Fibroblast of lung (primary cell): ENCODE data around the gene GLG1. TPM values are rescaled to one million over a fixed set of nuclear protein-coding genes. Genes with fewer than 3 reads are reported as not detected.

Source experiments
- DNase-seq, 2 donors: peaks; one replicate each; pipeline versions ENCODE4 v3.0.0 to v3.0.0-alpha.2; 2010; ENCODE audit warnings: low read depth in 2 of 2
- H2AFZ ChIP-seq: 2 replicates; pipeline ENCODE4 v1.5.1; 2012; ENCODE audit warnings: low read length, control low read depth, inconsistent platforms
- H3K27ac ChIP-seq: 2 replicates; pipeline ENCODE4 v1.5.1; 2011; ENCODE audit warnings: low read length, control low read depth; ENCODE audit not compliant: insufficient read depth
- H3K27me3 ChIP-seq: 2 replicates; pipeline ENCODE4 v1.5.1; 2011; ENCODE audit warnings: mild to moderate bottlenecking, low read length; ENCODE audit not compliant: control insufficient read depth, insufficient read depth
- H3K36me3 ChIP-seq: 2 replicates; pipeline ENCODE4 v1.5.1; 2011; ENCODE audit warnings: low read length; ENCODE audit not compliant: control insufficient read depth, insufficient read depth
- H3K4me1 ChIP-seq: 2 replicates; pipeline ENCODE4 v1.5.1; 2011; ENCODE audit warnings: low read length; ENCODE audit not compliant: control insufficient read depth, insufficient read depth; ENCODE audit errors: extremely low read depth
- H3K4me2 ChIP-seq: 2 replicates; pipeline ENCODE4 v1.5.1; 2011; ENCODE audit warnings: low read length, control low read depth; ENCODE audit not compliant: insufficient read depth; ENCODE audit errors: extremely low read depth
- H3K4me3 ChIP-seq, 4 experiments: fragments of 200-600 bp in 1 of 4; sonication (generic) in 1 of 4; replicated peaks in 1 of 4; 2 replicates each; pipeline ENCODE4 v1.5.1; 2011 to 2016; ENCODE audit warnings: low read length in 4 of 4, low read depth in 3 of 4, mild to moderate bottlenecking in 3 of 4, control low read depth in 2 of 4, inconsistent platforms in 1 of 4, mixed read lengths in 1 of 4; ENCODE audit not compliant: insufficient read depth in 1 of 4; ENCODE audit errors: control extremely low read depth in 1 of 4
- H3K79me2 ChIP-seq: 2 replicates; pipeline ENCODE4 v1.5.1; 2012; ENCODE audit warnings: mild to moderate bottlenecking, low read length, inconsistent platforms; ENCODE audit not compliant: control insufficient read depth, insufficient read depth
- H3K9ac ChIP-seq: 2 replicates; pipeline ENCODE4 v1.5.1; 2011; ENCODE audit warnings: mild to moderate bottlenecking, low read length, control low read depth; ENCODE audit not compliant: insufficient read depth
- H3K9me3 ChIP-seq: 2 replicates; pipeline ENCODE4 v1.5.1; 2012; ENCODE audit warnings: low read depth, low read length; ENCODE audit not compliant: control insufficient read depth, insufficient read depth
- H4K20me1 ChIP-seq: 2 replicates; pipeline ENCODE4 v1.5.1; 2011; ENCODE audit warnings: low read length; ENCODE audit not compliant: control insufficient read depth, insufficient read depth; ENCODE audit errors: extremely low read depth
- EZH2 ChIP-seq: IDR thresholded peaks from 2 replicates; pipeline ENCODE4 v1.5.1; 2012; ENCODE audit warnings: low read length, control low read depth, mild to moderate bottlenecking; ENCODE audit errors: missing control alignments
- polyA plus RNA-seq, 2 donors: library from polyadenylated mRNA; depleted of rRNA in 1 of 2; stranded (reverse) in 1 of 2; unstranded in 1 of 2; fragments of >200 nt; gene quantifications; 2 replicates each; pipeline ENCODE4 v1.2.1, GENCODE V29; 2011 to 2012; ENCODE audit warnings: missing spikeins in 1 of 2
- total RNA-seq: library from RNA; depleted of rRNA; stranded (reverse); fragments of >200 nt; gene quantifications from 2 replicates; pipeline ENCODE4 v1.2.1, GENCODE V29; 2014
- TF ChIP-seq, protein P1 (sequence below), 2 donors: IDR thresholded peaks in 1 of 2; conservative IDR thresholded peaks in 1 of 2; 1 replicate in 1 of 2; 2 replicates in 1 of 2; pipeline ENCODE4 v1.5.1; 2011 to 2012; ENCODE audit warnings: low read length in 2 of 2, control low read depth in 1 of 2, inconsistent platforms in 1 of 2, low read depth in 1 of 2, mild to moderate bottlenecking in 1 of 2

Gene GLG1
- total and polyA plus RNA-seq, 2 donors (not counting 1 experiment from before 2014, with no cell fraction given): 138 to 150 TPM

DNA sequence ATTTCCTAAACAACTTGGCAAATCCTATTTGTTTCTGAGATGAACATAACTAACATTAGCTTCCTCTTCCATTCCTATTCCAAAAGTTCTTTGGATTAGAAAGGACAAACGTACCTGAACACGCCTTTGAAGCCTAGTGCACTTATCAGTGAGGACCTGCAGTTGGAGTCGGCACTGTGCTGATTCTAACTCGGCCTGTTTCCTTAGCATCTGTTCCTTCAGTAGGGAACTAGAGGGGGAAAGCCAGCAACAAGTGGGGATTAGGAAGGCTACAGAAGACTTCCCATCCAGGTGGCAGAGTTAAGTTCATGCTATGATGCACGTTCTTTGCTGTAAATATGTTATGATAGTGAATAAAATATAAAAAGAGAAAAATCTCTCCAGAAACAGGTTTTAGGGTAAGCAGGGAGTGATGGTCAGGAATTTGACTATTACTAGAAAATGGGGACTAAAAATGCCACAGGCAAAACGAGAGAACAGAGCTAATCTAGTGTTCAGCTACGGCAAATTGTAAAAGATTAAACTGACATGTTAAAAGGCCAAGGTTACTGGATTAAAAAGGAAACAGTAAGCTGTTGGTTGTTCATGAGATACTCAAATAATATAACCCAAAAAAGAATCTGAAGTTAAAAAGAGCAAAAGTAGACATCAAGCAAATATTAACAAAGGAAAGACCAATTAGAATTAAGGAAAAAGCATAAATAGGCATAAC lies 31.0 kb upstream of the GLG1 start:
- H4K20me1 ChIP-seq: no peaks in the 10 kb centered on the region
- H3K79me2 ChIP-seq: no peaks in the 10 kb centered on the region
- no peaks in the 10 kb centered on the region for H3K4me1 ChIP-seq
- H2AFZ ChIP-seq: no peak overlapping the region
- H3K27me3 ChIP-seq: no peaks in the 10 kb centered on the region
- no peak overlapping the region for H3K4me3 ChIP-seq
- H3K9ac ChIP-seq: no peak overlapping the region
- TF ChIP-seq EZH2: no peak
- TF ChIP-seq, protein P1, sequence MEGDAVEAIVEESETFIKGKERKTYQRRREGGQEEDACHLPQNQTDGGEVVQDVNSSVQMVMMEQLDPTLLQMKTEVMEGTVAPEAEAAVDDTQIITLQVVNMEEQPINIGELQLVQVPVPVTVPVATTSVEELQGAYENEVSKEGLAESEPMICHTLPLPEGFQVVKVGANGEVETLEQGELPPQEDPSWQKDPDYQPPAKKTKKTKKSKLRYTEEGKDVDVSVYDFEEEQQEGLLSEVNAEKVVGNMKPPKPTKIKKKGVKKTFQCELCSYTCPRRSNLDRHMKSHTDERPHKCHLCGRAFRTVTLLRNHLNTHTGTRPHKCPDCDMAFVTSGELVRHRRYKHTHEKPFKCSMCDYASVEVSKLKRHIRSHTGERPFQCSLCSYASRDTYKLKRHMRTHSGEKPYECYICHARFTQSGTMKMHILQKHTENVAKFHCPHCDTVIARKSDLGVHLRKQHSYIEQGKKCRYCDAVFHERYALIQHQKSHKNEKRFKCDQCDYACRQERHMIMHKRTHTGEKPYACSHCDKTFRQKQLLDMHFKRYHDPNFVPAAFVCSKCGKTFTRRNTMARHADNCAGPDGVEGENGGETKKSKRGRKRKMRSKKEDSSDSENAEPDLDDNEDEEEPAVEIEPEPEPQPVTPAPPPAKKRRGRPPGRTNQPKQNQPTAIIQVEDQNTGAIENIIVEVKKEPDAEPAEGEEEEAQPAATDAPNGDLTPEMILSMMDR (conservative IDR thresholded peaks at IDR 0.05 in 1 of 2, IDR thresholded peaks at IDR 0.05 in 1 of 2; ENCODE audit: low read depth in 1 of 2, low read length in 2 of 2): no peak
- no peaks in the 10 kb centered on the region for H3K9me3 ChIP-seq
- H3K36me3 ChIP-seq: peaks cover 6% of the 10 kb centered on the region
- no peak overlapping the region for H3K27ac ChIP-seq
- no peak overlapping the region for H3K4me2 ChIP-seq
- no peak for DNase-seq

DNA sequence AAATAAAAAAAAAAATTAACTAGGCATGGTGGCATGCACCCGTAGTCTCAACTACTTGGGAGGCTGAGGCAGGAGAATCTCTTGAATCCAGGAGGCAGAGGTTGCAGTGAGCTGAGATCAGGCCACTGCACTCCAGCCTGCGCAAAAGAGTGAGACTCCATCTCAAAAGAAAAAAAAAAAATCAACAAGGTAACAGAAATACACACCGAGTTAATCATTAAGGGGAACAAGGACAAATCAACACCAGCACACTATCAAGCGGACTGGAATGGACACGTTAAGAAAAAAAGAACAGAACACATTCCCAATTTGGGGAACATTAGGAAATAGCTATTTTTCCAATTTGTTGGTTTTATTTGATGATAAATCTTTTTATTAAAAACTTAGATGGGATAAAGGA lies 28.4 kb upstream of the GLG1 start:
- Histone ChIP-seq H3K27ac (no peak overlapping the region), H3K79me2 (no peaks in the 10 kb centered on the region), H3K36me3 (peaks cover 10% of the 10 kb centered on the region), H3K9me3 (no peaks in the 10 kb centered on the region), H3K9ac (no peak overlapping the region), H3K4me1 (no peaks in the 10 kb centered on the region), H3K4me3 (no peak overlapping the region), H2AFZ (no peak overlapping the region), H4K20me1 (no peaks in the 10 kb centered on the region), H3K27me3 (no peaks in the 10 kb centered on the region), H3K4me2 (no peak overlapping the region)
- TF ChIP-seq EZH2: no peak
- TF ChIP-seq, protein P1 (conservative IDR thresholded peaks at IDR 0.05 in 1 of 2, IDR thresholded peaks at IDR 0.05 in 1 of 2; ENCODE audit: low read depth in 1 of 2, low read length in 2 of 2): no peak
- no peak for DNase-seq

DNA sequence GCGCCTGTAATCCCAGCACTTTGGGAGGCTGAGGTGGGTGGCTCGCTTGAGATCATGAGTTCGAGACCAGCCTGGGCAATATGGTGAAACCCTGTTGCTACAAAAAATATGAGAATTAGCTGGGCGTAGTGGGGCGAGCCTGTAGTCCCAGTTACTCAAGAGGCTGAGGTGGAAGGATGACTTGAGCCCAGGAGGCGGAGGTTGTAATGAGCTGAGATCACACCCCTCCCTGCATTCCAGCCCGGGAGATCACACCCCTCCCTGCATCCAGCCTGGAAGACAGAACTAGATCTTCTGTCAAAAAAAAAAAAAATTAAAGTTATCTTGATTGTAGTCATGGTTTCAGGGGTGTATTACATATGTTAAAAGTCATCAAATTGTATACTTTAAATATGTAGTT lies 26.8 kb upstream of the GLG1 start:
- Histone ChIP-seq H3K9me3 (no peaks in the 10 kb centered on the region), H3K27ac (no peak overlapping the region), H3K4me2 (no peak overlapping the region), H3K79me2 (no peaks in the 10 kb centered on the region), H3K4me1 (no peaks in the 10 kb centered on the region), H3K9ac (no peak overlapping the region), H3K36me3 (peaks cover 10% of the 10 kb centered on the region), H4K20me1 (no peaks in the 10 kb centered on the region), H2AFZ (no peak overlapping the region), H3K4me3 (no peak overlapping the region), H3K27me3 (no peaks in the 10 kb centered on the region)
- TF ChIP-seq, protein P1 (conservative IDR thresholded peaks at IDR 0.05 in 1 of 2, IDR thresholded peaks at IDR 0.05 in 1 of 2; ENCODE audit: low read depth in 1 of 2, low read length in 2 of 2): no peak
- TF ChIP-seq EZH2: no peak
- DNase-seq: no peak
